ENCODE results near the gene OTULIN.

DNA sequence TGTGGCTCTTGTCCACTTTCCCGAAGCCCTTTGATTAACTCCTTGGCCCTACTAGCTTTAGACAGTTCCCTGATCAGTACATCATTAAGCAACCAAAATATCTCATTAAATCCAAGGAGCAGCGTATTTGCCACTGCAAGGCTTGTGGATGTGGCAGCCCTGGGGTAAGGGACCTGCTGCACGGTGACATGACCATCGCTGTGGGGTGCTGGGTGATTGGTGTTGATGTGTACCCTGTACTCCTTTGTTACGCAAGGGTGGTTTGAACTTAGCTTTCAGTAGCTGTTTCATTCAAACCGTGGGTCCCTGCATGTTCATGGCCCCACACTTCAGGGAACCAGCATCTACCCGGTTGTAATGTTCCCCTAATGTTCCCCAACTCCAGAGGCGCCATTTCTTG lies 41.0 kb downstream of the OTULIN start:
- TF ChIP-seq, protein P1, sequence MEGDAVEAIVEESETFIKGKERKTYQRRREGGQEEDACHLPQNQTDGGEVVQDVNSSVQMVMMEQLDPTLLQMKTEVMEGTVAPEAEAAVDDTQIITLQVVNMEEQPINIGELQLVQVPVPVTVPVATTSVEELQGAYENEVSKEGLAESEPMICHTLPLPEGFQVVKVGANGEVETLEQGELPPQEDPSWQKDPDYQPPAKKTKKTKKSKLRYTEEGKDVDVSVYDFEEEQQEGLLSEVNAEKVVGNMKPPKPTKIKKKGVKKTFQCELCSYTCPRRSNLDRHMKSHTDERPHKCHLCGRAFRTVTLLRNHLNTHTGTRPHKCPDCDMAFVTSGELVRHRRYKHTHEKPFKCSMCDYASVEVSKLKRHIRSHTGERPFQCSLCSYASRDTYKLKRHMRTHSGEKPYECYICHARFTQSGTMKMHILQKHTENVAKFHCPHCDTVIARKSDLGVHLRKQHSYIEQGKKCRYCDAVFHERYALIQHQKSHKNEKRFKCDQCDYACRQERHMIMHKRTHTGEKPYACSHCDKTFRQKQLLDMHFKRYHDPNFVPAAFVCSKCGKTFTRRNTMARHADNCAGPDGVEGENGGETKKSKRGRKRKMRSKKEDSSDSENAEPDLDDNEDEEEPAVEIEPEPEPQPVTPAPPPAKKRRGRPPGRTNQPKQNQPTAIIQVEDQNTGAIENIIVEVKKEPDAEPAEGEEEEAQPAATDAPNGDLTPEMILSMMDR (conservative IDR thresholded peaks at IDR 0.05 in 1 of 2, IDR thresholded peaks at IDR 0.05 in 1 of 2; ENCODE audit: extremely low read depth in 1 of 2, insufficient read depth in 1 of 2, low read depth in 1 of 2, low read length in 2 of 2), result no peak
- no peak for TF ChIP-seq EZH2 (IDR thresholded peaks at IDR 0.05; ENCODE audit: borderline replicate concordance, low read length)

Data from mammary epithelial cell (primary cell).